PC-3 (cell line): ENCODE results near the gene TAF3.

Source experiments
- EZH2 ChIP-seq: fragments of 300-600 bp; sonication (generic); IDR thresholded peaks from one replicate; pipeline ENCODE4 v1.6.1; 2017; ENCODE audit warnings: antibody characterized with exemption, mild to moderate bottlenecking, low read length; ENCODE audit not compliant: unreplicated experiment
- TF ChIP-seq, protein P1 (sequence below): fragments of 300-600 bp; sonication (generic); conservative IDR thresholded peaks from 2 replicates; pipeline ENCODE4 v1.5.1; 2017; ENCODE audit warnings: antibody characterized with exemption, low read depth, mild to moderate bottlenecking, low read length

DNA sequence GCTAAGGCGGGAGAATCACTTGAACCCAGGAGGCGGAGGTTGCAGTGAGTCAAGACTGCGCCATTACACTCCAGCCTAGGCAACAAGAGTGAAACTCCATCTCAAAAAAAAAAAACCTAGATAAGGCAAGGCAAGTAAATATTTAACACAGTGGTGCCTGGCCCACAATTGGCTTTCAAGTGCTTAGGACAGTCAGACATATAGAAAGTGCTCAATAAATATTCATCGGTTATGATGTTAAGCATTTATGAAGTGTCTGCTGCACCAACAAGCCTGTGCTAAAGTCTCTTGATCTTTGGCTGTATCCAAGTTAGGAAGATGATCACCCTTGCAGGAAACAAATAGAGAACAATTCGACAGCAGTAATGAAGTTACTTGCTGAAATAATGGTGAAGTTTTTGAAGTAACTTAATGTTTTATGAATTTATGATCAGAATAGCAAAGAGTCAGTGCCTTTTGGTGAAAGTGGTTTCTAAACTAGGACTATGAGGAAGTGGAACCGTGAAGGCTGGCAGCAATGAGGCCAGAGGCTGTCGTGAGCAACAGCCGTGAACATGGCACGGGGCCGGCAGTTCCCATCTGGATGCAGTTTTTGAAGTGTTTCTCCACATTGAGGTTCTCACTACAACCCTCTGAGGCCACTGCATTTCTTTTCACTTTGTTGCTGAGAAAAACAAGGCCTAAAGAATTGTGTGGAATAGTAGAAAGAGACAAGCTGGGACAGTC is 188.1 kb downstream of the TAF3 start:
- TF ChIP-seq, protein P1, sequence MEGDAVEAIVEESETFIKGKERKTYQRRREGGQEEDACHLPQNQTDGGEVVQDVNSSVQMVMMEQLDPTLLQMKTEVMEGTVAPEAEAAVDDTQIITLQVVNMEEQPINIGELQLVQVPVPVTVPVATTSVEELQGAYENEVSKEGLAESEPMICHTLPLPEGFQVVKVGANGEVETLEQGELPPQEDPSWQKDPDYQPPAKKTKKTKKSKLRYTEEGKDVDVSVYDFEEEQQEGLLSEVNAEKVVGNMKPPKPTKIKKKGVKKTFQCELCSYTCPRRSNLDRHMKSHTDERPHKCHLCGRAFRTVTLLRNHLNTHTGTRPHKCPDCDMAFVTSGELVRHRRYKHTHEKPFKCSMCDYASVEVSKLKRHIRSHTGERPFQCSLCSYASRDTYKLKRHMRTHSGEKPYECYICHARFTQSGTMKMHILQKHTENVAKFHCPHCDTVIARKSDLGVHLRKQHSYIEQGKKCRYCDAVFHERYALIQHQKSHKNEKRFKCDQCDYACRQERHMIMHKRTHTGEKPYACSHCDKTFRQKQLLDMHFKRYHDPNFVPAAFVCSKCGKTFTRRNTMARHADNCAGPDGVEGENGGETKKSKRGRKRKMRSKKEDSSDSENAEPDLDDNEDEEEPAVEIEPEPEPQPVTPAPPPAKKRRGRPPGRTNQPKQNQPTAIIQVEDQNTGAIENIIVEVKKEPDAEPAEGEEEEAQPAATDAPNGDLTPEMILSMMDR, result no peak
- TF ChIP-seq EZH2, result no peak
